SK-N-MC (cell line): ENCODE measurements around the gene AMBRA1.

Experiments used
- EZH2 ChIP-seq: fragments of 200-600 bp; sonication (generic); IDR thresholded peaks from one replicate; pipeline ENCODE4 v1.6.1; 2017; ENCODE audit warnings: antibody characterized with exemption
- FOXP2 ChIP-seq: optimal IDR thresholded peaks from 2 replicates; pipeline ENCODE3; 2011; ENCODE audit warnings: mild to moderate bottlenecking, moderate library complexity; ENCODE audit not compliant: insufficient read depth; ENCODE audit errors: extremely low read length, control extremely low read depth
- POLR2AphosphoS5 ChIP-seq: IDR thresholded peaks from 2 replicates; pipeline ENCODE4 v1.6.1; 2012; ENCODE audit warnings: mild to moderate bottlenecking, low read depth, low read length, borderline replicate concordance

DNA sequence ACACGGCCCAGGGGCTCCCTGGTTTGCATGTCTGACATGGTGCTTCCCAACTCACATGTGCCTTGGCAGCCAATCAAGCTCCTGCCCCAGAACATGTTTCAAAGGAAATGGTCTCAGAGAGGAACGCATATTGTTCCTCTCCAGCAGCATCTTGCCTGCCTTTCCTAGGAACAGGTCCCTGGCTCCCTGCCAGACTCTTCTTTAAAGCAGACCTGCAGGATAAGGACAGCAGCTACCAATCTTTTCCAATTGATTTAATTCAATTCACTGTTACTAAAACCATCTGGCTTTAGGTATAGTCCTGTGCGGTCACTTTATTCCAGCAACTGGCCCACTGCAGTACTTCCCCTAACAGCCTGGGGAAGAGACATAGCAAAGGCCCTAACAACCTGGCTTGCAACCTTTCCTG lies 79.9 kb downstream of the AMBRA1 start:
- TF ChIP-seq EZH2 (no peak), POLR2AphosphoS5 (no peak), FOXP2 (no peak)
